DMS114 treated with DMSO at 0.1 percent for 48 hours (cell line): ENCODE data around the gene THOC7.
A peak's percentile ranks its signal among the peaks of the same experiment; 100 is the strongest.

Source experiments
- DNase-seq: peaks from one replicate; lab custom pipeline; 2025; ENCODE audit not compliant: unreplicated experiment; lab: John Stamatoyannopoulos, UW

The THOC7 gene

DNA sequence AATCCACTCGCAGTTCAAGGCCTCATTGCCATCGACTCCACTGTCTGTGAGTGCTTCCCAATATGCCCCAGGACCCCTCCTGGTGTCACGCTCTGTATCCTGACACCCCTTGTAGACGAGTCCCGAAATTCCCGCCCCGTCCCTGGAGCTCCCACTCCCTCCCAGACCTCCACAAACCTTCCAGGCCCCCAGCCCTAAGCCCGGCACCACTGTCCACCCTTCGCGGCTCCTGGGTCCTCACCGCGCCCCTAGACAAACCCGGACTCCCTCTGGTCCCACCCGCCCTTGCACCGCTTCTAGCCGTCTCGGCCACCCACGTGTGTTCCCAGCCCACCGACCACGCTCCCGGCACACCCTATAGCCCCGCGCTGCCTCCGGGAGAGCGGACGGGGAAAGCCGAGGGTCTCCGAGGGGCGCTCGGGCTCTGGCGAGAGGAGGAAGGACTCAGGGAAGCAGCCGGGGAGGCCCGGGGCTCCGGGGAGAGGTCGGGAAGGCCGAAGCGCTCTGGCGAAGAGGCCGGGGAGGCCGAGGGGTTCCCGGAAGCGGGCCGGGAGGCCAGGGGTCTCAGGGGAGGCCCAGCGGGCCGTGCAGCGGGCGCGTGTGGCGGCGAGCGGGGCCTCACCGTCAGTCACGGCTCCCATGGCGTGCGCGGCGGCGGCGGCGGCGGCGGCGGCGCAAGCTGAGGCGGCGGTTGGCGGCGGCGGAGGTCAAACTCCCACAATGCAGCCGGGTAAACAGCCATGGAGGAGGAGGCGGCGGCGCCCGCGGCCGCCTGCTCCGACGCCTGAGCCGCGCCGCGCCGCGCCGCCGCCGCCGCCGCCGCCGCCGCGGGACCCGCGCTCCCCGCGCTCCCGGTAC is at the start of gene THOC7, which contains the start of gene ATXN7:
Gene THOC7, minus strand, starts transcription at position 656 of the 858 bp plus-strand sequence. Its CDS starts 15 bp downstream, at position 641.
Gene ATXN7, plus strand, starts transcription at position 718 of the 858 bp plus-strand sequence. CDS start 48,732 bp downstream, outside the sequence.
- DNase-seq, result no peak

DNA sequence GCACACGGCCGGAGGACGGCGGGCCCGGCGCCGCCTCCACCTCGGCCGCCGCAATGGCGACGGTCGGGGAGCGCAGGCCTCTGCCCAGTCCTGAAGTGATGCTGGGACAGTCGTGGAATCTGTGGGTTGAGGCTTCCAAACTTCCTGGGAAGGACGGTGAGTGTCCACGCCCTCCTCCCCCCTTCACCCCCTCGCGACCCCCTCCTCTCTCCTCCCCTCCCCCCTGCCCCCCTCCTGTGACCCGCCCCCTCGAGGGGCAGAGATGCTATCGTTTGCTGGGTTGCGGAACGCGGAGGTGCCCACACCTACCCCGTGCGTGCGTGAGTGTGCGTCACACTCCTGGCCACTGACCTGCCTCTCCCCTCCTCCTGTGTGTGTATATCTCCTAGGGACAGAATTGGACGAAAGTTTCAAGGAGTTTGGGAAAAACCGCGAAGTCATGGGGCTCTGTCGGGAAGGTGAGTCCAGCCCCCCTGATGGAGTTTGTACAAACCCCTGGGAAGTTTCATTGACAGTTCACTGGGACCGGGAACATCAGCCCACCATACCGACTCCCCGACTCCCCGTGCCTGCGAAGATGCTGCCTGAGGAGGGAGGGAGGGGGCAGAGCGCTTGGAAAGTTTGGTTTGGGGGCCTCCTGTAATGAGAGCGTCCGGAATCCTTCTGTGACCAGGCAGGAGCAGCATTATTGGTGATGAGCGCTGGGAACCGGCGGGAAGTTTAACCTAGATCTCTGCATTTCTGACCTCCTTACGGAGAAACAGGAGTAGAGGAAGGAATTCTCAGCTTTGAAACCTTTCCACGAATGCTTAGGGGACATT is 49.4 kb upstream of the THOC7 start:
- no peak for DNase-seq

DNA sequence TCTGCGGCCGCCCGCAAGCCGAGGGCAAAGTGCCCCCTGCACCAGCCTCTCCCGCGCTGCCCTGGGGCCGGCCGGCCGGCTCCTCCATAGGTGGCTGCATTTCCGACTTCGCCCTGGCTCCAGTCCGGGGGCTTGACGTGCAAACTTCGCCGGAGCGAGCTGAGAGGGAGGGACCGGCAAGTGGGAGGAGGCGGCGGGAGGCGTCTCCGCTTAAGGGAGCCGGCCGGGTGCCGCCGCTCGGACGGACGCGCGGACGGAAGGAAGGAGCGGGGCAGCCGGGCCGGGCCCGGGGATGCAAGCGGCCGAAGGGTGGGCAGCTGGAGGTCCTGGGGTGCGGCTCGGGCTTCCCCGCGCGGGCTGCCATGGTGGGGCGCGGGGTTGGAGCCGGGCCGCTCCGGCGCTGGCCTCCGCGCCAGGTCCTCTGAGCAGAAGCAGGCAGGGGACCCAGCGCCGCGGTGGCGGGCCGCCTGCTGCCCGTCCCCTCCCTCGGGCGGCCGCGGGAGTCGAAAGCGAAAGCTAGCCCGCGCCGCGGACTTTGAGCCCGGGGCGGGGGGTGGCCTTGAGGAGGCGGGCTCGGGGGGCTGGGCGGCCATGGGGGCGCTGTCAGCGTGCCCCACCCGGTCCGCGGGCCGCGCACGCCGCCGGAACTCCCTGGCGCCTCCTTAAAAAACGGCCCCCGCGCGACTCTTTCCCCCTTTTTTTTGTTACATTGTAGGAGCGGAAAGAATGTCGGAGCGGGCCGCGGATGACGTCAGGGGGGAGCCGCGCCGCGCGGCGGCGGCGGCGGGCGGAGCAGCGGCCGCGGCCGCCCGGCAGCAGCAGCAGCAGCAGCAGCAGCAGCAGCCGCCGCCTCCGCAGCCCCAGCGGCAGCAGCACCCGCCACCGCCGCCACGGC is 48.5 kb upstream of the THOC7 start, which contains the start of gene SCAANT1:
Gene SCAANT1, minus strand, starts transcription at position 511 of the 895 bp plus-strand sequence.
- DNase-seq, result peak; percentile 36

DNA sequence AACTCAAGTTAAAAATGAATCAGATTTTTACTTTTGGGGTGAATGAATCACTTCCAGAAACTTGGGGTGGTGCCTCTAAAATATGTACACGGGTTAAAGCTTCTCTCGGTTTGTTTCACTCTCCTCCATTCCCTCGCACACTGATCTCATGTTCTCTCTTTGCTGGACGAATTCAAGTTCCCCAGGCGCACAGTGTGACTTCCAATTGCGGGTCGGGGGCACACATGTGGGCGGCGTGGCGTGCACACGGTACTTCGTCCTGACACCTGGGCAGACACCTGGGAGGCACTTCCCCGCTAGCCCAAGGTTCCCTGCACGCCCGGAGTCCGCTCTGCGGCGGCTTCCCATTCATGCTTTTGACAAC is 47.9 kb upstream of the THOC7 start:
- no peak for DNase-seq

DNA sequence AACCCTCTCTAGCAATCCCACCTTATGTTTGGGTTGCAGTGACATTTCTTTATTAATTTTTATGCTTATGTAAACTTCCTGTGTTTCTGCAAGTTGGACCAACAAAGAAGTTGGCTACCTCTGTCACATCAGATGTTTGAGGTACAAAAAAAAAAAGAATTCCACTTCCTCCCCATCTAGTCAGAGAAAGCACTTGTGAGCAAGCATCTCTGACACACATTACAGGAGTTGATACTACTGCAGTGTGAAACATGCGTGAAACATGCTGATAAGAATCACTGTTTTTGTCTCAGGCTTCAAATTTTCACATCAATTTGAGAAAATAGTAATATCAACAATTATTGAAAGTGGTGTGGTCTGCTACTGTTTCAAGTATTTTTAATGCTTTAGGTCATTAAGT is 47.3 kb upstream of the THOC7 start:
- no peak for DNase-seq

DNA sequence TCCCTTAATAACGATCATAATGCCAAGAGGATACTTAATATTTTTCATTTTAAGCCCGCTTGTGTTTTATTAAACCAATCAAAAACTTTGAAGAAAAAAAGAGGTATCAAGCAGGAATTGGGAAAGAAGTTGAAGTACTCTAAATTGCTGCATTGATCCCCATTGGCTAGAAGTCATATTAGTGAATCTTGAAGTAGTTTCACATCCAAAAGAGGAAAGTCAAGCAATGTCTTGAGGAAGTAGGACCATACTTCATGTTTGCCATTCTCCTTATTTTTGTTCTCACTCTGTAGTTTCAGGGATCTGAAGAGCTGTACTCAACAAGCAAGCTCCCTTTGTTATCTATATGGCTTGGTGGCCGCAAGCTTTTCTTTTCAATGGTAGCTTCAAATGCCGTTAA is 46.4 kb upstream of the THOC7 start:
- no peak for DNase-seq

DNA sequence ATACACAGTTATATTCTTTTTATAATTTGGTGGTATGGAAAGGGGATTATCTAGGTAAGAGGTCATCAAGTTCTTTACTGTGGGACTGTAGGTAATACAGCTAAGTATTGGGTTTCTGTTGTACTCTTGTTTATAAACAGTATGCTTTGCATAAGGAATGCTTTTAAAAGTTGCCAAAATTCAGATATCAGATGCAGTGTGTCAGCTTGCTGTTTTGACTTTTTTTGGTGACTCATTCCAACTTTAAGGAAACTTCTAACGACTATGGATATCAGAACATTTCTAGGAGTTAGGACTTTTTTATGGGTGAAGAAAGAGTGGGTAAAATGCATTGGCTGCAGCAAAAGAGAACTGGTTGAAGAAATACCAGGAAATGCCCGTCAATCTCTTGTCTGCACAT is 45.8 kb upstream of the THOC7 start:
- DNase-seq, result no peak

DNA sequence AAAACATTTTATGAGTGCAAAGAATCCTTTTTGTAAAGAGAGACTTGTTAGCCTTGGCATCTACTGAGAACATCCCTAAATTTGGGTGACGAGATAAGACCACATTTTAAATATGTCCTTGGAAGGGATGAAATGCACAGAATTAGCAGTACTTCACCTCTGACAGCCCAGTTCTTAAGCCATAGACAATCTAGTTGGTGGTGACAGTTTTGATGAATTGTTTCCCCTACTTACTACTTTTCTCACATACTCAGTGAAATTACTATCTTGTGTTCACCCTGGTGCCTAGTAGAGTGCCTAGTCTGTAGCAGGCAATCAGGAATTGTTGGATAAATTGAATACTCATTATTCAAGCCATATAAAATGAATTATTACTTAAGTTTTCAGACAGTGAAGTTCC is 45.2 kb upstream of the THOC7 start:
- DNase-seq, result no peak

DNA sequence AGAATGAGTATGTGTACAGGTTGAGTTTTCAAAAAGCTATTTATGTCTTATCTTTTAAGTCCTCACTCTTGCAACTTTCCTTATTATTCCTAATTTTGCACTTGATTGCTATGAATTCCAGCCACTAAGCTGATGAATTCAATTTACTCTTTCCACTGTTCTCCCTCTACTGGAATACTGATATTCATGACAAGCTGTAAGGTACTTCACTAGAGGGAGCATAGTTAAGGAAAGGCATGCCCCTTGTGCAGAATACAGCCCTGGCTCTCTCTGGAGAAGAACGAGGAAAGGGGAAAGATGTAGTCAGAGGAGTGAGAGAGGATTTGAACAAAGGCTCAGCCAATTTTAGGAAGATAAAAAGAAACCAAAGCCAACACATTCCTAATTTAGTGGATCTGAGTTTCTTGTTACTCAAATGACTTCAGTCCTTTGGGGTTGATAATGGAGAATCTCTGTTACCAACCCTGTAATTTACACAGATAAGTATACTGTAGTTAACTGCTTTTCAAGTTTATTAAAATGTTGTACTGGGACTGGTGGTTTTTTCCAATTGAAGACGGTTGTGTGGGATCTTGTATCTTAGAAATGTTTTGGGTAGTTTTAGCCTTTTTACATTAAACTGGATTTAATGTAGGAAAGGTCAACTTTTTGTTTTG is 44.6 kb upstream of the THOC7 start:
- DNase-seq, result no peak

DNA sequence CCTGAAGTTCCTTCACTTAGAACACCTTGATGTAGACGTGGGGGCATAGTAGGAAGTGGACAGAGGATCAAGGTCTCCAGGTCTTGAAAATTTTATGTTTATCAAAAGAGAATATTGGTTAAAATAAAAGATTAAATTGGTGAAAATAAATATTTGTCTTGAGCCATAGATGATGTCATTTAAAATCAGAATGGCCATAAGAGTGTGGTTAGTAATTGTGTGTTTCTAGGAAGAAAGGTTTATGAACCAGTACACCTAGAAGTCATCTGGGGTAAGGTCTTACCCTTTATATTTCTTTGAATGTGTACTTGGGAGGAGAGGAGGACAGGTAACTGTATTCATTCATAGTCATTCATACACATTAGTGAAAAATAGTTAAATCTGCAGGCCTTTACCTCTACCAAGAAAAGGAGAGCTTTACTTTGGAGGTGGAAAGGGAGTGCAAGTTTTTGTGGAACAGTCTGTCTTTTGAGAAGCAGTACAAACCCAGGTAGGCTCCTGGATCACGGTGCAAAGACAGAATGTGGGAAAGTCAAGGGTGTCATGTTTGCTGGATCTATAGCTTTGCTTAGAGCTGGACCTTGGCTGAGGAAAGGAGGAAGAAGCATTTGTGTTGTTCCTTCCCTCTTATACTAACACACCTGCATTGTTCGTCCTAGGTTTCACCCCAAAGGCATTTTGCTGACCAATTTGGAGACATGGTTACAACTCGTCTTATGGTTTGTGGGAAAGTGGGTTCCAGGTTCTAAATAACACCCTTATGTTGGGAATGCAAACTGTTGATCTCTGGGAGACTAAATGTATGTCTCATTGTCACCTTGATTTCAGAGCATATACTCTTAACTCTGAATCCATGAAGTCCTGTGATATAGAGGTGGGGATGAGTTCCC is 42.4 kb upstream of the THOC7 start:
- DNase-seq, result no peak

DNA sequence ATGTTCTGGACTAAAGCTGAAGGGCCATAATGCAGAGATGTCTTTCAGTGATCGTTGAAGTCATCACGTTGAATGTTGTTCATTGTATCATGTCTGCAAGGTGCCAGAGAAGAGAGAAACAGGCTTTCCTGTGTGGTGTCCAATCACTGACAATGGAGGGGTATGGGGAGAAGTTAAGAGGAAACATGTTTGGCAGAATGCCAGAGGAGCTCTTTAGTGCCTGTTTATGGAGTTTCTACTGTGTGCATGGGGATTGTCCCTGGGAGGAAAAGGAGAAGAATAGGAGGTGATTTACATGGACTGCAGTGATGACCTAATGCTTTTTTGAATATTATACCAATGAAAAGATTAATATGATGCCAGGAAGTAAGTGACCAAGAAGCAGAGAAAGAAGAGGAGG is 36.9 kb upstream of the THOC7 start:
- DNase-seq, result no peak

DNA sequence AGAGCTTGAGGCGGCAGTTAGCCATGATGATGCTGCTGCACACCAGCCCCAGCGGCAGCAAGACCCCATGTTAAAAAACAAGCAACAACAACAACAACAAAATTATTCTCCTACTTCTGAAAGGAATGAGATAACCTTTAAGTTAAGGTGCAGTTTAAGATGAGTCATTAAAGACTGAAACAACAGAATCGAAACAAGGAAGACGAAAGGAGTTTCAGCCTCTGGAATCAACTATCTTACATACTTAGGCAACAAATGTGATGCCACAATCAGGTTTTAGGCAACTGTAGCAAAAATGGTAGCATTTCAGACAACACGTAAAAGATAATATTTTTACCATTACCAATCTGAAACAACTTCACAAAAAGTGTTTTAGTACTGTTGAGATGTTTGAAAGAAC is 36.4 kb upstream of the THOC7 start:
- no peak for DNase-seq

DNA sequence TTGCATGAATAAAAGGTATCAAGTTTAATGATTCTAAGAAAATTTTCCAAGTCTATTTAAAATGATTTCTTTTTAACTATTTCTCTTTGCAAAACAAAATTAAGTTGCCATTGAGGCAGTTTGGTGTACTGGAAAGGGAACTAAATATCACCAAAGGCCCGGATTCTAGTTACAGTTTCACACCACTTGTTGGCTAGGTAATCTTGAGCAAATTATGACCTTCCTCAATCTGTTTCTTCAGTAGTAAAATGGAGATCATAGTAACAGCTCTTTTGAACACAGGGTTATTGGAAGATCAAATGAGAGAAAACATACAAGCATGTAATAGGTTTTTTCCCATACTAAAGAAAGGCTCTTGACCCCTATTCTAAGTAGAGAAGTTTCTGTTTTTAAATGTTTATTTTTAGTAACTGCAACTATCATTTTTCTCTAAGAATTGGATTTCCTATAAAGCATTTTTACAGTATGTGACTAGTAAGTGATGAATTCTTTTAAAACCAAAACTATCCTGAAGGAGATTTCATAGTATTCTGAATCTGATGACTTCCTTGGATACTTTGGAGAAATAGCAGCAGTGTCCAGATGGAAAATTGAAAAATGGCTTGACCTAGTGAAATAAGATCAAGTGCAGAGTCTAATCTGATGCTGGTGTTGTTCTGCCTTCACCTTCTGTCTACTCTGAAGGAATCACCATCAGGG is 32.9 kb upstream of the THOC7 start:
- no peak for DNase-seq

DNA sequence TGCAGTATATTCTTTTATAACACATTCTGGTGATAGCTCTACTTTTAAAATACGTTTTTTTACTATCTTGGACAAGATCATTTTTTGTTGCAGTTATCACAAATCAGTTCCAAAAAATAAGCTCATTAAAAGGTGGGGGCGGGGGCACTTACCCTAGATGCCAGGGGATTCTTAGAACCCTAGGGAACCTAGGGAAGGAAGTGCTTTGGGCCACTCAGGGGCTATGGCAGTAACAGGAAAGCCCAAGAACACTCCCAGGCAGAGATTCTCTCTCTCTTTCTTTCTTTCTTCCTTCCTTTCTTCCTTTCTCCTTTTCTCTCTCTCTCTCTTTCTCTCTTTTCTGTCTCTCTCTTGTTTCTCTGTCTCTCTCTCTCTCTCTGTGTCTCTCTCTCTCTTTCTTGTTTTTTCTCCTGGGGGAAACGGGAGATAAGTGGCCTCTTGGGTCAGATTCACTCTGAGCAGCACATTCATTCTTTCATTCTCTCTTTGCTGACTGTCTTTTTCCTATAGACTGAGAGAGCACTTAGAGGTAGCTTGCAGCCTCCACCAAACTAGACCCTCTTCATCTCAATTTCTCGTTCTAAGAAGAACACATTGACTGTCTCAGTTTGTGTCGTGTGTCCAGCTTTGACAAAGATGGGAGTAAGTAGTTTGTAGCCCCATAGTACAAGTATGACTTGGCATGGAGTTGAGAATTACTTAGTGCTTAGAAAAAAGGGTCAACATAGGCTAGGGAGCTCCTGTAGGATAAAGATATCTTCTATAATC is 32.0 kb upstream of the THOC7 start:
- no peak for DNase-seq

DNA sequence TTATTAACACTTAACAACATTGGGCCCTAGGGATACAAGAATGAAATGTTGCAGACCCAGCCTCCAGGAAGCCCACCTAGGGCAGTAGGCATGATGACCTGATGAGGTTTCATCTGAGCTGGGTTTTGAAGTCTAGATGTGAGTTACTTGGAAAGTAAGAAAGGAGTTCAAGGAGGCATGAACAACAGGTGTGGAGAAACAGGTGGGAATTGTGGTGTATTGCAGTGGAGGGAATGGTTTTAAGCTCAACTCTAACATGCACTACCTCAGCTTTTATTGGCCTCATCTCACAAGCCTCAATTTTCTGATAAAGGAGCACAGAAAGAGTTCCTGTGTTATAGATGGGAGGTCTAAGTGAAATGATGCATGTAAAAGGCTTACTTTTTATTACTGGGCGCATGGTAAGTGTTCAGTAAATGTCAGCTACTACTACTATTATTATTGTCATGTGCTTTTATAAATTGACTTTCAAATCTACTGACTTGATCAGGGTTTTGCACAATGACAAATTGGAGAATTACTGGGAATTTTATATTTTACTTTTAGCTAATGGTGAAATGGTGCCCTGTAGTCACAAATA is 29.3 kb upstream of the THOC7 start:
- no peak for DNase-seq

DNA sequence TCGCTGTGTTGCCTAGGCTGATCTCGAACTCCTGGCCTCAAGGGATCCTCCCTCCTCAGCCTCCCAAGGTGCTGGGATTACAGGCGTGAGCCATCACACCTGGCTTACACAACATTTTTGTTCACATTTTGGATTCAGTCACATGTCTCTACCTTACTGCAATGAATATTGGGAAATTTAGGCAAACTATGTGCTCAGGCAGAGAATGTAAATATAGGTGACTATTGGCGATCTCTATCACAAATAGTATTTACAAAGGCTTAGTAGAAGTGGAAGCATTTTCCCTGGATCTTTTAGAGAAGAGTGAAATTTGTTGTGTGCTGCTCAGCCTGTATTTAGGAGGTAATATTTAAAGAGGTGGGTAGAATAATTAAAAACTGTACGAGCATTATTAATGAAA is 27.9 kb upstream of the THOC7 start:
- DNase-seq, result no peak

DNA sequence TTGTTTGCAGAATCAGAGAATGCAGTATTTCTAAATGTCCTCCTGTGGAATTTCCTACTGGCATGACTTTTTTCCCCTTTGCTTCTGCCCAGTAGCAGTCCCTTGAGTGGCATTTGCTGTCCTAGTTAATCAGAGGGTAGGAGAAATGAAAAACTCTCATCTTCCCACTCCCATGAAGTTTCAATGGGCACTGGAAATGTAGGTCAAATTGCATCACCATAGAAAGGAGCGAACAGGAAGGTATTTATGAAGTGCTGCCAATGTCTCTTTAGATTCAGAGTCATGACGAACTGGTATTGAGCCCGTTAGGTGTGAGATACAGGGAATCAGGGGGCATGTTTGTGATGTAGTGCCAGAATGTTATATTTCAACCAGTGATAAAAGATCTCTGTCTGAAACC is 23.3 kb upstream of the THOC7 start:
- no peak for DNase-seq

DNA sequence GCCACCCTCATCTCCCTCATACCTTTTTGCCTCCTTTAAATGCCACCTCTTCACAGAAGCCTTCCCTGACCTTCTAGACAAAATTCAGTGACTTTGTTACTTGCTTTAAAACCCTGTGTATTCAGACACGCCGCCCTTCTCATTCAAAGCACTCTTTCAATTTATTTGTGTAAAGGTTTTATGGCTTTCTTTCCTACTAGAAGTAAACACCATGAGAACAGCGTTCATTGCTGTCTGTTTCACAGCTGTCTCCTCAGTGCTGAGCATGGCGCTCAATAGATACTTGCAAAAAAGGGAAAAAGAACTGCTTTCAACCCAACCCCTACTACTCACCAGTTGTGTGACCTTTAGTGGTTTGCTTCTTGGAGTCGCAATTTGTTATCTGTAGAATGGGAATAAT is 17.0 kb upstream of the THOC7 start:
- no peak for DNase-seq
